Neural cell (in vitro differentiated cells): ENCODE results near the gene NUP50. TPM values are rescaled to one million over a fixed set of nuclear protein-coding genes. Genes with fewer than 3 reads are reported as not detected.

Source experiments
- H2AFZ ChIP-seq: fragments of 200-600, 300-800 bp; sonication (generic), shearing (Covaris generic); 2 replicates; pipeline ENCODE4 v1.6.0; 2014; ENCODE audit warnings: low read depth, mild to moderate bottlenecking, antibody characterized with exemption, low read length, moderate library complexity
- H3F3A ChIP-seq: fragments of 200-600 bp; shearing (Covaris generic); 2 replicates; pipeline ENCODE4 v1.6.1; 2016; ENCODE audit warnings: mild to moderate bottlenecking, moderate library complexity, mixed read lengths, antibody characterized with exemption, low read length; ENCODE audit not compliant: insufficient read depth, poor library complexity, severe bottlenecking
- H3K27ac ChIP-seq: fragments of 200-600, 300-800 bp; sonication (generic), shearing (Covaris generic); 2 replicates; pipeline ENCODE4 v1.5.1; 2014; ENCODE audit warnings: mild to moderate bottlenecking, low read length, moderate library complexity
- H3K27me3 ChIP-seq: fragments of 300-800, 200-600 bp; sonication (generic), shearing (Covaris generic); 2 replicates; pipeline ENCODE4 v1.6.0; 2014; ENCODE audit warnings: mild to moderate bottlenecking, low read depth, low read length, moderate library complexity; ENCODE audit not compliant: insufficient read depth
- H3K36me3 ChIP-seq: fragments of 300-800, 200-600 bp; sonication (generic), shearing (Covaris generic); 2 replicates; pipeline ENCODE4 v1.5.1; 2014; ENCODE audit warnings: mild to moderate bottlenecking, antibody characterized with exemption, low read length, moderate library complexity; ENCODE audit not compliant: insufficient read depth
- H3K4me2 ChIP-seq: fragments of 300-800, 200-600 bp; sonication (generic), shearing (Covaris generic); 2 replicates; pipeline ENCODE4 v1.6.0; 2014; ENCODE audit warnings: mild to moderate bottlenecking, low read length
- H3K4me3 ChIP-seq: fragments of 300-800, 200-600 bp; sonication (generic), shearing (Covaris generic); 2 replicates; pipeline ENCODE4 v1.5.1; 2014; ENCODE audit warnings: mild to moderate bottlenecking, low read length, moderate library complexity
- H3K79me2 ChIP-seq: fragments of 200-600 bp; shearing (Covaris generic); replicated peaks from 2 replicates; pipeline ENCODE4 v1.6.0; 2014; ENCODE audit warnings: mild to moderate bottlenecking, low read length, moderate library complexity; ENCODE audit not compliant: insufficient read depth
- H3K9ac ChIP-seq: fragments of 300-800, 200-600 bp; sonication (generic), shearing (Covaris generic); 2 replicates; pipeline ENCODE4 v1.6.1; 2016; ENCODE audit warnings: mild to moderate bottlenecking, low read length, mixed read lengths
- H3K9me2 ChIP-seq: fragments of 200-600 bp; shearing (Covaris generic); 2 replicates; pipeline ENCODE4 v1.6.1; 2016; ENCODE audit warnings: mild to moderate bottlenecking, low read length, mixed read lengths; ENCODE audit not compliant: insufficient read depth
- H3K9me3 ChIP-seq: fragments of 200-600, 300-800 bp; sonication (generic), shearing (Covaris generic); 2 replicates; pipeline ENCODE4 v1.6.1; 2016; ENCODE audit warnings: mild to moderate bottlenecking, mixed run types, low read length, moderate library complexity, mixed read lengths
- H4K20me1 ChIP-seq: fragments of 200-600 bp; shearing (Covaris generic); 2 replicates; pipeline ENCODE4 v1.6.1; 2016; ENCODE audit warnings: mild to moderate bottlenecking, mixed run types; ENCODE audit not compliant: insufficient read depth
- EP300 ChIP-seq: fragments of 450-650 bp; conservative IDR thresholded peaks from 2 replicates; pipeline ENCODE4 v1.6.1; 2014; ENCODE audit warnings: antibody characterized with exemption, mild to moderate bottlenecking, moderate library complexity; ENCODE audit not compliant: poor library complexity, severe bottlenecking
- EZH2 ChIP-seq: fragments of 200-600, 300-800 bp; shearing (Covaris generic), sonication (generic); IDR thresholded peaks from 2 replicates; pipeline ENCODE4 v1.6.1; 2014; ENCODE audit warnings: antibody characterized with exemption, low read length, borderline replicate concordance, mild to moderate bottlenecking; ENCODE audit not compliant: insufficient read depth, poor library complexity, severe bottlenecking
- MXI1 ChIP-seq: fragments of 450-650 bp; conservative IDR thresholded peaks from 2 replicates; pipeline ENCODE4 v1.6.1; 2014; ENCODE audit warnings: antibody characterized with exemption, mild to moderate bottlenecking; ENCODE audit not compliant: poor library complexity, severe bottlenecking
- POLR2AphosphoS5 ChIP-seq: IDR thresholded peaks from 2 replicates; pipeline ENCODE4 v1.6.1; 2012
- RAD21 ChIP-seq: fragments of 450-650 bp; conservative IDR thresholded peaks from 2 replicates; pipeline ENCODE4 v1.6.1; 2014; ENCODE audit warnings: antibody characterized with exemption, mild to moderate bottlenecking, moderate library complexity
- REST ChIP-seq: IDR thresholded peaks from 2 replicates; pipeline ENCODE4 v1.6.1; 2012; ENCODE audit warnings: borderline replicate concordance
- SMC3 ChIP-seq: fragments of 450-650 bp; conservative IDR thresholded peaks from 2 replicates; pipeline ENCODE4 v1.6.1; 2014; ENCODE audit warnings: antibody characterized with exemption, mild to moderate bottlenecking, moderate library complexity; ENCODE audit not compliant: poor library complexity
- TAF1 ChIP-seq: IDR thresholded peaks from 2 replicates; pipeline ENCODE4 v1.6.1; 2012; ENCODE audit warnings: low read depth
- polyA plus RNA-seq: library from polyadenylated mRNA; depleted of rRNA; stranded (reverse); fragments of >200 nt; gene quantifications from 2 replicates; pipeline ENCODE4 v1.2.3, GENCODE V29; 2014
- TF ChIP-seq, protein P1 (sequence below): fragments of 450-650 bp; IDR thresholded peaks from 2 replicates; pipeline ENCODE4 v1.5.1; 2014; ENCODE audit warnings: antibody characterized with exemption, mild to moderate bottlenecking, moderate library complexity; ENCODE audit not compliant: poor library complexity, severe bottlenecking

Gene NUP50
- polyA plus RNA-seq, 1 donor from 2014 or later: 38.7 TPM

DNA sequence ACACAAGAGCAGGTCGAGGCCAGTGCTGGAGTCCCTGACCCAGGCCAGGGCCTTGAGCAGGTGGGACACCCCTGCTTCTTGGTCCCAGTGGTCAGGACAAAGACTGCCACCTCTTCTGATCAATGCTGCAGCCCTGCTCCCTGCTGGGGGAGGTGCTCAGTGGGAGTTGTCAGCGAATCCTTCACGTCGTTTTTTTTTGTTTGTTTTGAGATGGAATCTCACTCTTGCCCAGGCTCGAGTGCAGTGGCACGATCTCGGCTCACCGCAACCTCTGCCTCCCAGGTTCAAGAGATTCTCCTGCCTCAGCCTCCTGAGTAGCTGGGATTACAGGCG, 34.7 kb downstream of the NUP50 start:
- no peak overlapping the region for H2AFZ ChIP-seq
- H3F3A ChIP-seq: no peaks in the 10 kb centered on the region
- H3K9ac ChIP-seq: no peak overlapping the region
- H3K27ac ChIP-seq: no peak overlapping the region
- H4K20me1 ChIP-seq: no peaks in the 10 kb centered on the region
- no peak for TF ChIP-seq SMC3
- no peak for TF ChIP-seq REST
- TF ChIP-seq MXI1: no peak
- TF ChIP-seq, protein P1, sequence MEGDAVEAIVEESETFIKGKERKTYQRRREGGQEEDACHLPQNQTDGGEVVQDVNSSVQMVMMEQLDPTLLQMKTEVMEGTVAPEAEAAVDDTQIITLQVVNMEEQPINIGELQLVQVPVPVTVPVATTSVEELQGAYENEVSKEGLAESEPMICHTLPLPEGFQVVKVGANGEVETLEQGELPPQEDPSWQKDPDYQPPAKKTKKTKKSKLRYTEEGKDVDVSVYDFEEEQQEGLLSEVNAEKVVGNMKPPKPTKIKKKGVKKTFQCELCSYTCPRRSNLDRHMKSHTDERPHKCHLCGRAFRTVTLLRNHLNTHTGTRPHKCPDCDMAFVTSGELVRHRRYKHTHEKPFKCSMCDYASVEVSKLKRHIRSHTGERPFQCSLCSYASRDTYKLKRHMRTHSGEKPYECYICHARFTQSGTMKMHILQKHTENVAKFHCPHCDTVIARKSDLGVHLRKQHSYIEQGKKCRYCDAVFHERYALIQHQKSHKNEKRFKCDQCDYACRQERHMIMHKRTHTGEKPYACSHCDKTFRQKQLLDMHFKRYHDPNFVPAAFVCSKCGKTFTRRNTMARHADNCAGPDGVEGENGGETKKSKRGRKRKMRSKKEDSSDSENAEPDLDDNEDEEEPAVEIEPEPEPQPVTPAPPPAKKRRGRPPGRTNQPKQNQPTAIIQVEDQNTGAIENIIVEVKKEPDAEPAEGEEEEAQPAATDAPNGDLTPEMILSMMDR: no peak
- no peak for TF ChIP-seq POLR2AphosphoS5
- TF ChIP-seq EP300: no peak
- TF ChIP-seq TAF1: no peak
- no peak for TF ChIP-seq EZH2
- no peak for TF ChIP-seq RAD21
- peaks cover 5% of the 10 kb centered on the region for H3K36me3 ChIP-seq
- H3K9me3 ChIP-seq: no peaks in the 10 kb centered on the region
- H3K4me3 ChIP-seq: no peak overlapping the region
- H3K4me2 ChIP-seq: no peak overlapping the region
- no peaks in the 10 kb centered on the region for H3K9me2 ChIP-seq
- H3K79me2 ChIP-seq: no peaks in the 10 kb centered on the region
- no peaks in the 10 kb centered on the region for H3K27me3 ChIP-seq

DNA sequence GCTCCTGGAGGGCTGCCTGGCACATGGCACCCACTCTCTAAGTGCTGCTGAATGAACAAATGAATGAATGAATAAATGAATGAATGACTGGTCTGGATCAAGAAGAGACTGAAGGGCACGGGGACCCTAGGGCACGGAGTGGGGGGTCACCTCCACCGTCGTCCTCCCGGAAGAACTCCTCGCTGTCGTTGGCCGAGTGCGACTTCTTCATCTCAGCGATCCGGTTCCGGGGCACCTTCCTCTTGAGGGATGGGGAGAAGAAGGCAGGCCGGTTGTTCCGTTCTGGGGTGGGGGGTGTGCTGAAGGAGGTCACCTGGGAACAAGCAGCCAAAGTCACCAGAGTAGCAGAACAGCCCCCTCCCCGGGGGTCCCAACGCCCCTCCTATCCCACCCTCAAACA, 36.0 kb downstream of the NUP50 start:
- no peak overlapping the region for H3K9ac ChIP-seq
- H3F3A ChIP-seq: no peaks in the 10 kb centered on the region
- H3K27me3 ChIP-seq: no peaks in the 10 kb centered on the region
- H3K9me3 ChIP-seq: no peaks in the 10 kb centered on the region
- H3K27ac ChIP-seq: no peak overlapping the region
- no peak overlapping the region for H3K4me2 ChIP-seq
- H3K9me2 ChIP-seq: no peaks in the 10 kb centered on the region
- H3K79me2 ChIP-seq: no peaks in the 10 kb centered on the region
- H2AFZ ChIP-seq: no peak overlapping the region
- no peak overlapping the region for H3K4me3 ChIP-seq
- peaks cover 5% of the 10 kb centered on the region for H3K36me3 ChIP-seq
- TF ChIP-seq RAD21 (no peak), REST (no peak), POLR2AphosphoS5 (no peak), TAF1 (no peak), EZH2 (no peak), MXI1 (no peak), SMC3 (no peak), EP300 (no peak)
- TF ChIP-seq, protein P1: no peak
- no peaks in the 10 kb centered on the region for H4K20me1 ChIP-seq
